GM23338 (cell line): ENCODE results near the gene SLC38A10. TPM values are rescaled to one million over a fixed set of nuclear protein-coding genes. Genes with fewer than 3 reads are reported as not detected.
A peak's percentile ranks its signal among the peaks of the same experiment; 100 is the strongest.

Experiments used
- ATAC-seq: fragments of 200-7000 bp; cut with Tn5 transposase; 3 replicates; pipeline ENCODE4 v1.9.1; 2020
- DNase-seq: peaks from one replicate; pipeline ENCODE4 v3.0.0-alpha.2; 2015; ENCODE audit warnings: low spot score
- H2AFZ ChIP-seq: fragments of 200-600 bp; sonication (generic); 2 replicates; pipeline ENCODE4 v1.8.0; 2016; ENCODE audit warnings: antibody characterized with exemption, mild to moderate bottlenecking, moderate library complexity
- H3F3A ChIP-seq: fragments of 200-600 bp; sonication (generic); replicated peaks from 2 replicates; pipeline ENCODE4 v1.8.0; 2017; ENCODE audit warnings: antibody characterized with exemption, mixed run types, low read depth
- H3K27ac ChIP-seq: fragments of 200-600 bp; sonication (generic); 2 replicates; pipeline ENCODE4 v1.6.1; 2016; ENCODE audit warnings: low read depth
- H3K27me3 ChIP-seq: fragments of 200-600 bp; sonication (generic); 2 replicates; pipeline ENCODE4 v1.8.0; 2016; ENCODE audit warnings: mild to moderate bottlenecking, mixed run types, moderate library complexity; ENCODE audit not compliant: insufficient read depth
- H3K36me3 ChIP-seq: fragments of 200-600 bp; sonication (generic); 2 replicates; pipeline ENCODE4 v1.8.0; 2016; ENCODE audit warnings: mild to moderate bottlenecking; ENCODE audit not compliant: insufficient read depth
- H3K4me1 ChIP-seq: fragments of 200-600 bp; sonication (generic); 2 replicates; pipeline ENCODE4 v1.8.0; 2016; ENCODE audit warnings: mild to moderate bottlenecking, moderate library complexity; ENCODE audit not compliant: insufficient read depth
- H3K4me2 ChIP-seq: fragments of 200-600 bp; sonication (generic); 2 replicates; pipeline ENCODE4 v1.7.1; 2017; ENCODE audit warnings: mixed run types
- H3K4me3 ChIP-seq: fragments of 200-600 bp; sonication (generic); 2 replicates; pipeline ENCODE4 v1.6.1; 2016; ENCODE audit warnings: mixed run types
- H3K79me2 ChIP-seq: fragments of 200-600 bp; sonication (generic); replicated peaks from 2 replicates; pipeline ENCODE4 v1.8.0; 2017; ENCODE audit warnings: mild to moderate bottlenecking; ENCODE audit not compliant: insufficient read depth
- H3K9me2 ChIP-seq: fragments of 200-600 bp; sonication (generic); 2 replicates; pipeline ENCODE4 v1.8.0; 2017; ENCODE audit not compliant: insufficient read depth
- H4K20me1 ChIP-seq: fragments of 200-600 bp; sonication (generic); replicated peaks from 2 replicates; pipeline ENCODE4 v1.8.0; 2017; ENCODE audit warnings: mild to moderate bottlenecking; ENCODE audit not compliant: insufficient read depth
- H3K27ac Mint-ChIP-seq: 2 replicates; pipeline ENCODE4 v1.8.0; 2020; ENCODE audit warnings: inconsistent platforms, mild to moderate bottlenecking, moderate library complexity, mixed read lengths
- H3K27me3 Mint-ChIP-seq: 3 replicates; pipeline ENCODE4 v1.8.0; 2022; ENCODE audit warnings: low read depth, mild to moderate bottlenecking, moderate library complexity, mixed read lengths, inconsistent platforms; ENCODE audit not compliant: insufficient read depth, poor library complexity
- H3K36me3 Mint-ChIP-seq: 3 replicates; pipeline ENCODE4 v1.8.0; 2021; ENCODE audit warnings: low read depth, mild to moderate bottlenecking, inconsistent platforms, moderate library complexity, mixed read lengths
- H3K4me1 Mint-ChIP-seq: 3 replicates; pipeline ENCODE4 v1.8.0; 2020; ENCODE audit warnings: mild to moderate bottlenecking, inconsistent platforms, mixed read lengths
- H3K4me3 Mint-ChIP-seq: 3 replicates; pipeline ENCODE4 v1.8.0; 2021; ENCODE audit warnings: moderate library complexity, mild to moderate bottlenecking, inconsistent platforms, mixed read lengths
- H3K9me3 Mint-ChIP-seq: 3 replicates; pipeline ENCODE4 v1.8.0; 2020; ENCODE audit warnings: moderate library complexity, mild to moderate bottlenecking, inconsistent platforms, mixed read lengths
- CREB1 ChIP-seq: fragments of 250-450 bp; sonication (Bioruptor Pico); IDR thresholded peaks from 2 replicates; pipeline ENCODE4 v1.5.0; 2020; ENCODE audit warnings: low read depth, mild to moderate bottlenecking, moderate library complexity
- EZH2 ChIP-seq: fragments of 200-600 bp; sonication (generic); IDR thresholded peaks from one replicate; pipeline ENCODE4 v1.8.0; 2017; ENCODE audit warnings: antibody characterized with exemption, mild to moderate bottlenecking, low read depth; ENCODE audit not compliant: unreplicated experiment
- JUNB ChIP-seq: IDR thresholded peaks from one replicate; pipeline ENCODE4 v1.6.1; 2016; ENCODE audit warnings: antibody characterized with exemption; ENCODE audit not compliant: unreplicated experiment
- NANOG ChIP-seq: IDR thresholded peaks from 2 replicates; pipeline ENCODE4 v1.6.1; 2016; ENCODE audit warnings: antibody characterized with exemption, borderline replicate concordance
- POLR2AphosphoS5 ChIP-seq: IDR thresholded peaks from 2 replicates; pipeline ENCODE4 v1.6.1; 2016; ENCODE audit warnings: antibody characterized with exemption, low read depth
- STAT1 ChIP-seq: IDR thresholded peaks from one replicate; pipeline ENCODE4 v1.6.1; 2016; ENCODE audit warnings: antibody characterized with exemption; ENCODE audit not compliant: unreplicated experiment
- ZNF114 ChIP-seq: fragments of 250-450 bp; sonication (Bioruptor Pico); IDR thresholded peaks from 2 replicates; pipeline ENCODE4 v1.5.0; 2020; ENCODE audit warnings: mild to moderate bottlenecking, moderate library complexity
- ZNF331 ChIP-seq: fragments of 250-450 bp; sonication (Bioruptor Pico); IDR thresholded peaks from 2 replicates; pipeline ENCODE4 v1.5.0; 2020; ENCODE audit warnings: low read depth, mild to moderate bottlenecking, moderate library complexity
- polyA plus RNA-seq: library from polyadenylated mRNA; unstranded; fragments of >200 nt; fragmentation: Nextera tagmentation; extraction: Ambion mirVana; gene quantifications from 2 replicates; pipeline ENCODE4 v1.2.1, GENCODE V29; 2016
- total RNA-seq: library from RNA; depleted of rRNA; stranded (reverse); fragments of >200 nt; shearing (Covaris generic); gene quantifications from 2 replicates; pipeline ENCODE4 v1.2.3, GENCODE V29; 2014
- TF ChIP-seq, protein P1 (sequence below), 2 experiments: fragments of 200-600 bp in 1 of 2; sonication (generic) in 1 of 2; conservative IDR thresholded peaks; 2 replicates each; pipeline versions ENCODE4 v1.5.1 to v1.6.1; 2016 to 2017; ENCODE audit warnings: antibody characterized with exemption in 2 of 2, low read depth in 2 of 2, mild to moderate bottlenecking in 2 of 2, moderate library complexity in 1 of 2
- TF ChIP-seq, protein P2 (sequence below): fragments of 250-450 bp; sonication (Bioruptor Pico); IDR thresholded peaks from 2 replicates; pipeline ENCODE4 v1.5.0; 2020; ENCODE audit warnings: mild to moderate bottlenecking, moderate library complexity
- TF ChIP-seq, protein P3 (sequence below): IDR thresholded peaks from one replicate; pipeline ENCODE4 v1.6.1; 2018; ENCODE audit warnings: antibody characterized with exemption; ENCODE audit not compliant: unreplicated experiment
- TF ChIP-seq, protein P4 (sequence below): IDR thresholded peaks from 2 replicates; pipeline ENCODE4 v1.6.1; 2016; ENCODE audit warnings: antibody characterized with exemption

SLC38A10 gene
- total and polyA plus RNA-seq, 2 experiments from 2014 or later = 17.1 to 55.8 TPM

DNA sequence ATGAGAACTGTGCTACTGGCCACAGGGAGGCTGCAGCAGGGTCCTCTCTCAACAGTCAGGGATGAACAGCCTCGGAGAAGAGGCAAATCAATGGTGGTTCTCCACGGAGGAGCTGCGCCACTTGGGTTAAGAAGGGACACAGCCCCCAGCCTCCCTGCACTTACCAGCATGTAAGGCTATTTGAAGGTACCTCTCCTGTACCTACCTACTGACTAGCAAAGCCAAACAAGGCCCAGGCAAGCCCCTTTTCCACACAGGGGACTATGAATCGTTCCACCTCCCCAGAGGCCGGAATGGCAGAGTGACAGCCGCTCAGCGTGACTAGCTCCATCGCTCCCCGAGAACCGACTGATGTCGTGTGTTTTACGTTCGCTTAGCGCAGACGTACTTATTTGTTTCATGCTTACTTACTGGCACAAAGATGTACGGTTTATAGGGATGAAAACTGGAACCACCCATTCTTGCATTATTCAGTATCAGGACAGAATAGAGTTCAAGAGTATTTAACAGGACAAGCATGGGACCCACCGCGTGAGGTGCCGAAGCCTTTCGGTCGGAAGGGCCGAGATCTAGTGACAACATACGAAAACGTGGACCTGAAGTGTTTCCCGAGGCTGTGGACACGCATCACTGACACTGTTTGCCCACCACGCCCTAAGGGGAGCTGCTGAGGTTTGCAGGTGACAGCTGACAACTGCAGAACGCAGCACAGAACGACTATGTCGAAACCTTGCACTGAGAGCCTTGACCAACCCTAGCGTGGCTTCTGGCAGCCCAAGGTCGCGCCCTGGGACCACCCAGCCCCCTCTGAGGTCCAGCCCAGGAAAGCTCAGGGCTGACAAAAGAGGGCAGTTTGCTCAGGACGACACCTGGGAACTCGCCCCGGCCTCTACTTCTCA, 57.3 kb downstream of the SLC38A10 start:
- Mint-ChIP-seq H3K36me3 (peaks cover 18% of the 10 kb centered on the region), H3K27me3 (peaks cover 13% of the 10 kb centered on the region), H3K4me1 (peaks cover 23% of the 10 kb centered on the region), H3K27ac (no peak overlapping the region), H3K9me3 (no peaks in the 10 kb centered on the region; the same call in 2 of the 3 replicates), H3K4me3 (peak overlapping the region; percentile 76)
- ATAC-seq (no peak), DNase-seq (no peak)
- H3F3A ChIP-seq = peaks cover 11% of the 10 kb centered on the region; the same call in 1 of the 2 replicates
- no peaks in the 10 kb centered on the region for H3K9me2 ChIP-seq
- TF ChIP-seq POLR2AphosphoS5 = no peak
- TF ChIP-seq, protein P1, sequence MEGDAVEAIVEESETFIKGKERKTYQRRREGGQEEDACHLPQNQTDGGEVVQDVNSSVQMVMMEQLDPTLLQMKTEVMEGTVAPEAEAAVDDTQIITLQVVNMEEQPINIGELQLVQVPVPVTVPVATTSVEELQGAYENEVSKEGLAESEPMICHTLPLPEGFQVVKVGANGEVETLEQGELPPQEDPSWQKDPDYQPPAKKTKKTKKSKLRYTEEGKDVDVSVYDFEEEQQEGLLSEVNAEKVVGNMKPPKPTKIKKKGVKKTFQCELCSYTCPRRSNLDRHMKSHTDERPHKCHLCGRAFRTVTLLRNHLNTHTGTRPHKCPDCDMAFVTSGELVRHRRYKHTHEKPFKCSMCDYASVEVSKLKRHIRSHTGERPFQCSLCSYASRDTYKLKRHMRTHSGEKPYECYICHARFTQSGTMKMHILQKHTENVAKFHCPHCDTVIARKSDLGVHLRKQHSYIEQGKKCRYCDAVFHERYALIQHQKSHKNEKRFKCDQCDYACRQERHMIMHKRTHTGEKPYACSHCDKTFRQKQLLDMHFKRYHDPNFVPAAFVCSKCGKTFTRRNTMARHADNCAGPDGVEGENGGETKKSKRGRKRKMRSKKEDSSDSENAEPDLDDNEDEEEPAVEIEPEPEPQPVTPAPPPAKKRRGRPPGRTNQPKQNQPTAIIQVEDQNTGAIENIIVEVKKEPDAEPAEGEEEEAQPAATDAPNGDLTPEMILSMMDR (conservative IDR thresholded peaks at IDR 0.05; ENCODE audit: low read depth in 2 of 2) = no peak
- no peak for TF ChIP-seq ZNF114 (CRISPR knock-in tag)
- TF ChIP-seq, protein P2, sequence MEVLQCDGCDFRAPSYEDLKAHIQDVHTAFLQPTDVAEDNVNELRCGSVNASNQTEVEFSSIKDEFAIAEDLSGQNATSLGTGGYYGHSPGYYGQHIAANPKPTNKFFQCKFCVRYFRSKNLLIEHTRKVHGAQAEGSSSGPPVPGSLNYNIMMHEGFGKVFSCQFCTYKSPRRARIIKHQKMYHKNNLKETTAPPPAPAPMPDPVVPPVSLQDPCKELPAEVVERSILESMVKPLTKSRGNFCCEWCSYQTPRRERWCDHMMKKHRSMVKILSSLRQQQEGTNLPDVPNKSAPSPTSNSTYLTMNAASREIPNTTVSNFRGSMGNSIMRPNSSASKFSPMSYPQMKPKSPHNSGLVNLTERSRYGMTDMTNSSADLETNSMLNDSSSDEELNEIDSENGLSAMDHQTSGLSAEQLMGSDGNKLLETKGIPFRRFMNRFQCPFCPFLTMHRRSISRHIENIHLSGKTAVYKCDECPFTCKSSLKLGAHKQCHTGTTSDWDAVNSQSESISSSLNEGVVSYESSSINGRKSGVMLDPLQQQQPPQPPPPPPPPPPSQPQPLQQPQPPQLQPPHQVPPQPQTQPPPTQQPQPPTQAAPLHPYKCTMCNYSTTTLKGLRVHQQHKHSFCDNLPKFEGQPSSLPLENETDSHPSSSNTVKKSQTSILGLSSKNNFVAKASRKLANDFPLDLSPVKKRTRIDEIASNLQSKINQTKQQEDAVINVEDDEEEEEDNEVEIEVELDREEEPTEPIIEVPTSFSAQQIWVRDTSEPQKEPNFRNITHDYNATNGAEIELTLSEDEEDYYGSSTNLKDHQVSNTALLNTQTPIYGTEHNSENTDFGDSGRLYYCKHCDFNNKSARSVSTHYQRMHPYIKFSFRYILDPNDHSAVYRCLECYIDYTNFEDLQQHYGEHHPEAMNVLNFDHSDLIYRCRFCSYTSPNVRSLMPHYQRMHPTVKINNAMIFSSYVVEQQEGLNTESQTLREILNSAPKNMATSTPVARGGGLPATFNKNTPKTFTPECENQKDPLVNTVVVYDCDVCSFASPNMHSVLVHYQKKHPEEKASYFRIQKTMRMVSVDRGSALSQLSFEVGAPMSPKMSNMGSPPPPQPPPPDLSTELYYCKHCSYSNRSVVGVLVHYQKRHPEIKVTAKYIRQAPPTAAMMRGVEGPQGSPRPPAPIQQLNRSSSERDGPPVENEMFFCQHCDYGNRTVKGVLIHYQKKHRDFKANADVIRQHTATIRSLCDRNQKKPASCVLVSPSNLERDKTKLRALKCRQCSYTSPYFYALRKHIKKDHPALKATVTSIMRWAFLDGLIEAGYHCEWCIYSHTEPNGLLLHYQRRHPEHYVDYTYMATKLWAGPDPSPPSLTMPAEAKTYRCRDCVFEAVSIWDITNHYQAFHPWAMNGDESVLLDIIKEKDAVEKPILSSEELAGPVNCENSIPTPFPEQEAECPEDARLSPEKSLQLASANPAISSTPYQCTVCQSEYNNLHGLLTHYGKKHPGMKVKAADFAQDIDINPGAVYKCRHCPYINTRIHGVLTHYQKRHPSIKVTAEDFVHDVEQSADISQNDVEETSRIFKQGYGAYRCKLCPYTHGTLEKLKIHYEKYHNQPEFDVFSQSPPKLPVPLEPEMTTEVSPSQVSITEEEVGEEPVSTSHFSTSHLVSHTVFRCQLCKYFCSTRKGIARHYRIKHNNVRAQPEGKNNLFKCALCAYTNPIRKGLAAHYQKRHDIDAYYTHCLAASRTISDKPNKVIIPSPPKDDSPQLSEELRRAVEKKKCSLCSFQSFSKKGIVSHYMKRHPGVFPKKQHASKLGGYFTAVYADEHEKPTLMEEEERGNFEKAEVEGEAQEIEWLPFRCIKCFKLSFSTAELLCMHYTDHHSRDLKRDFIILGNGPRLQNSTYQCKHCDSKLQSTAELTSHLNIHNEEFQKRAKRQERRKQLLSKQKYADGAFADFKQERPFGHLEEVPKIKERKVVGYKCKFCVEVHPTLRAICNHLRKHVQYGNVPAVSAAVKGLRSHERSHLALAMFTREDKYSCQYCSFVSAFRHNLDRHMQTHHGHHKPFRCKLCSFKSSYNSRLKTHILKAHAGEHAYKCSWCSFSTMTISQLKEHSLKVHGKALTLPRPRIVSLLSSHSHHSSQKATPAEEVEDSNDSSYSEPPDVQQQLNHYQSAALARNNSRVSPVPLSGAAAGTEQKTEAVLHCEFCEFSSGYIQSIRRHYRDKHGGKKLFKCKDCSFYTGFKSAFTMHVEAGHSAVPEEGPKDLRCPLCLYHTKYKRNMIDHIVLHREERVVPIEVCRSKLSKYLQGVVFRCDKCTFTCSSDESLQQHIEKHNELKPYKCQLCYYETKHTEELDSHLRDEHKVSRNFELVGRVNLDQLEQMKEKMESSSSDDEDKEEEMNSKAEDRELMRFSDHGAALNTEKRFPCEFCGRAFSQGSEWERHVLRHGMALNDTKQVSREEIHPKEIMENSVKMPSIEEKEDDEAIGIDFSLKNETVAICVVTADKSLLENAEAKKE (CRISPR knock-in tag) = no peak
- TF ChIP-seq EZH2 = no peak
- TF ChIP-seq, protein P3, sequence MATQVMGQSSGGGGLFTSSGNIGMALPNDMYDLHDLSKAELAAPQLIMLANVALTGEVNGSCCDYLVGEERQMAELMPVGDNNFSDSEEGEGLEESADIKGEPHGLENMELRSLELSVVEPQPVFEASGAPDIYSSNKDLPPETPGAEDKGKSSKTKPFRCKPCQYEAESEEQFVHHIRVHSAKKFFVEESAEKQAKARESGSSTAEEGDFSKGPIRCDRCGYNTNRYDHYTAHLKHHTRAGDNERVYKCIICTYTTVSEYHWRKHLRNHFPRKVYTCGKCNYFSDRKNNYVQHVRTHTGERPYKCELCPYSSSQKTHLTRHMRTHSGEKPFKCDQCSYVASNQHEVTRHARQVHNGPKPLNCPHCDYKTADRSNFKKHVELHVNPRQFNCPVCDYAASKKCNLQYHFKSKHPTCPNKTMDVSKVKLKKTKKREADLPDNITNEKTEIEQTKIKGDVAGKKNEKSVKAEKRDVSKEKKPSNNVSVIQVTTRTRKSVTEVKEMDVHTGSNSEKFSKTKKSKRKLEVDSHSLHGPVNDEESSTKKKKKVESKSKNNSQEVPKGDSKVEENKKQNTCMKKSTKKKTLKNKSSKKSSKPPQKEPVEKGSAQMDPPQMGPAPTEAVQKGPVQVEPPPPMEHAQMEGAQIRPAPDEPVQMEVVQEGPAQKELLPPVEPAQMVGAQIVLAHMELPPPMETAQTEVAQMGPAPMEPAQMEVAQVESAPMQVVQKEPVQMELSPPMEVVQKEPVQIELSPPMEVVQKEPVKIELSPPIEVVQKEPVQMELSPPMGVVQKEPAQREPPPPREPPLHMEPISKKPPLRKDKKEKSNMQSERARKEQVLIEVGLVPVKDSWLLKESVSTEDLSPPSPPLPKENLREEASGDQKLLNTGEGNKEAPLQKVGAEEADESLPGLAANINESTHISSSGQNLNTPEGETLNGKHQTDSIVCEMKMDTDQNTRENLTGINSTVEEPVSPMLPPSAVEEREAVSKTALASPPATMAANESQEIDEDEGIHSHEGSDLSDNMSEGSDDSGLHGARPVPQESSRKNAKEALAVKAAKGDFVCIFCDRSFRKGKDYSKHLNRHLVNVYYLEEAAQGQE = no peak
- TF ChIP-seq, protein P4, sequence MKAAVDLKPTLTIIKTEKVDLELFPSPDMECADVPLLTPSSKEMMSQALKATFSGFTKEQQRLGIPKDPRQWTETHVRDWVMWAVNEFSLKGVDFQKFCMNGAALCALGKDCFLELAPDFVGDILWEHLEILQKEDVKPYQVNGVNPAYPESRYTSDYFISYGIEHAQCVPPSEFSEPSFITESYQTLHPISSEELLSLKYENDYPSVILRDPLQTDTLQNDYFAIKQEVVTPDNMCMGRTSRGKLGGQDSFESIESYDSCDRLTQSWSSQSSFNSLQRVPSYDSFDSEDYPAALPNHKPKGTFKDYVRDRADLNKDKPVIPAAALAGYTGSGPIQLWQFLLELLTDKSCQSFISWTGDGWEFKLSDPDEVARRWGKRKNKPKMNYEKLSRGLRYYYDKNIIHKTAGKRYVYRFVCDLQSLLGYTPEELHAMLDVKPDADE = no peak
- TF ChIP-seq STAT1 = no peak
- no peak for TF ChIP-seq JUNB
- no peak for TF ChIP-seq ZNF331 (CRISPR knock-in tag)
- no peak for TF ChIP-seq NANOG
- TF ChIP-seq CREB1 (CRISPR knock-in tag) = no peak
- no peaks in the 10 kb centered on the region; the same call in 1 of the 2 replicates for H4K20me1 ChIP-seq
- peaks cover 17% of the 10 kb centered on the region for H3K79me2 ChIP-seq
- H3K27me3 ChIP-seq = no peaks in the 10 kb centered on the region
- no peak overlapping the region for H2AFZ ChIP-seq
- H3K36me3 ChIP-seq = no peaks in the 10 kb centered on the region
- peak overlapping the region; percentile 96 for H3K4me3 ChIP-seq
- H3K4me1 ChIP-seq = no peaks in the 10 kb centered on the region; the same call in 1 of the 2 replicates
- H3K27ac ChIP-seq = no peak overlapping the region
- H3K4me2 ChIP-seq = peak overlapping the region; percentile 92
